Renal cortical epithelial cell (primary cell): ENCODE results near the gene PRDM15. TPM values are rescaled to one million over a fixed set of nuclear protein-coding genes. Genes with fewer than 3 reads are reported as not detected.

ENCODE experiments used
- DNase-seq: peaks from one replicate; pipeline ENCODE4 v3.0.0-alpha.2; 2011; ENCODE audit warnings: low read depth
- total RNA-seq: library from RNA; depleted of rRNA; stranded (reverse); fragments of >200 nt; gene quantifications from 2 replicates; pipeline ENCODE4 v1.2.3, GENCODE V29; 2014

PRDM15 gene
- total RNA-seq, 1 donor from 2014 or later, result 7.8 TPM

- DNase-seq, result no peak
Observed at GRCh38 chr21:41864311-41865001, 14.7 kb downstream of the PRDM15 start.

- DNase-seq, result no peak
Observed at GRCh38 chr21:41863439-41863740, 15.8 kb downstream of the PRDM15 start.

GRCh38 chr21:41861987-41862386 is 17.2 kb downstream of the PRDM15 start:
- DNase-seq, result no peak

GRCh38 chr21:41861255-41861654 is 17.9 kb downstream of the PRDM15 start:
- no peak for DNase-seq

GRCh38 chr21:41859297-41859980 is 19.7 kb downstream of the PRDM15 start:
- DNase-seq, result no peak

- DNase-seq, result no peak
Observed at GRCh38 chr21:41858466-41859296, 20.5 kb downstream of the PRDM15 start.

GRCh38 chr21:41857771-41858300 is 21.3 kb downstream of the PRDM15 start:
- DNase-seq, result no peak

- no peak for DNase-seq
Observed at GRCh38 chr21:41856572-41856971, 22.6 kb downstream of the PRDM15 start.

- DNase-seq, result no peak
Observed at GRCh38 chr21:41854426-41854995, 24.6 kb downstream of the PRDM15 start.

GRCh38 chr21:41852929-41853320 is 26.2 kb downstream of the PRDM15 start:
- no peak for DNase-seq

- DNase-seq, result no peak
Observed at GRCh38 chr21:41852151-41852928, 26.8 kb downstream of the PRDM15 start.

- DNase-seq, result no peak
Observed at GRCh38 chr21:41851090-41851790, 27.9 kb downstream of the PRDM15 start.

GRCh38 chr21:41850085-41850484 is 29.1 kb downstream of the PRDM15 start:
- no peak for DNase-seq

- no peak for DNase-seq
Observed at GRCh38 chr21:41848958-41849580, 30.1 kb downstream of the PRDM15 start.

GRCh38 chr21:41848533-41848932 is 30.6 kb downstream of the PRDM15 start:
- no peak for DNase-seq

GRCh38 chr21:41847066-41847804 is 31.9 kb downstream of the PRDM15 start:
- no peak for DNase-seq

GRCh38 chr21:41846536-41846935 is 32.6 kb downstream of the PRDM15 start:
- DNase-seq, result no peak

GRCh38 chr21:41846033-41846317 is 33.2 kb downstream of the PRDM15 start:
- DNase-seq, result no peak

- DNase-seq, result no peak
Observed at GRCh38 chr21:41845310-41846032, 33.7 kb downstream of the PRDM15 start.
